Measurements from ENCODE around the gene B3GAT2.

Gene B3GAT2

DNA sequence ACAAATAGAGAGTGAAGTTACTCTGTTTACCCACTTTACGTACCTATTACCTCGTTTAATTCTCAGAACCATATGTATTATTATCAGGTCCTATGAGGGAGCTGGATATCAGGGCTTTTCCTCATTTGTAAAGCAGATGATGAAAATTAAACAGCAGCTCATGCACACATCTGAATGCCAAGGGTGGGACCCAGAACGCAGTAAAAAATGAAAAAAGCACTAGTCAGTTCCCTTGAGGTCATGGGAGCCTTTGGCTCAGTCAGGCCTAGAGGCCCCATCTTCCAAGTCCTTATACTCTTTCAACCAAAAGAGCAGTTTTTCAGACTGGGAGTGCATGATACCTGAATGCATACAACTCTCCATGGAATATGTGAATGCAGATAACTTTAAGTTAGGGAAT, 23.0 kb downstream of the B3GAT2 start:
- TF ChIP-seq, protein P1, sequence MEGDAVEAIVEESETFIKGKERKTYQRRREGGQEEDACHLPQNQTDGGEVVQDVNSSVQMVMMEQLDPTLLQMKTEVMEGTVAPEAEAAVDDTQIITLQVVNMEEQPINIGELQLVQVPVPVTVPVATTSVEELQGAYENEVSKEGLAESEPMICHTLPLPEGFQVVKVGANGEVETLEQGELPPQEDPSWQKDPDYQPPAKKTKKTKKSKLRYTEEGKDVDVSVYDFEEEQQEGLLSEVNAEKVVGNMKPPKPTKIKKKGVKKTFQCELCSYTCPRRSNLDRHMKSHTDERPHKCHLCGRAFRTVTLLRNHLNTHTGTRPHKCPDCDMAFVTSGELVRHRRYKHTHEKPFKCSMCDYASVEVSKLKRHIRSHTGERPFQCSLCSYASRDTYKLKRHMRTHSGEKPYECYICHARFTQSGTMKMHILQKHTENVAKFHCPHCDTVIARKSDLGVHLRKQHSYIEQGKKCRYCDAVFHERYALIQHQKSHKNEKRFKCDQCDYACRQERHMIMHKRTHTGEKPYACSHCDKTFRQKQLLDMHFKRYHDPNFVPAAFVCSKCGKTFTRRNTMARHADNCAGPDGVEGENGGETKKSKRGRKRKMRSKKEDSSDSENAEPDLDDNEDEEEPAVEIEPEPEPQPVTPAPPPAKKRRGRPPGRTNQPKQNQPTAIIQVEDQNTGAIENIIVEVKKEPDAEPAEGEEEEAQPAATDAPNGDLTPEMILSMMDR (conservative IDR thresholded peaks at IDR 0.05; ENCODE audit: low read depth, low read length) = no peak
- no peak overlapping the region for H2AFZ ChIP-seq (ENCODE audit: low read depth)
- no peaks in the 10 kb centered on the region for H3K27me3 ChIP-seq (ENCODE audit: insufficient read depth, low read depth)
- no peaks in the 10 kb centered on the region for H3K36me3 ChIP-seq (ENCODE audit: insufficient read depth)
- no peaks in the 10 kb centered on the region for H3K79me2 ChIP-seq (ENCODE audit: insufficient read depth, low read depth)
- H3K4me1 ChIP-seq (ENCODE audit: low read depth, poor library complexity, severe bottlenecking) = no peaks in the 10 kb centered on the region
- H3K4me3 ChIP-seq (IDR thresholded peaks at IDR 0.05; ENCODE audit: insufficient read depth, low read depth, low read length) = no peak overlapping the region
- H3K9ac ChIP-seq = no peak overlapping the region
- no peaks in the 10 kb centered on the region for H4K20me1 ChIP-seq (ENCODE audit: insufficient read depth)
- no peak overlapping the region for H3K27ac ChIP-seq
- H3K4me2 ChIP-seq = no peak overlapping the region

DNA sequence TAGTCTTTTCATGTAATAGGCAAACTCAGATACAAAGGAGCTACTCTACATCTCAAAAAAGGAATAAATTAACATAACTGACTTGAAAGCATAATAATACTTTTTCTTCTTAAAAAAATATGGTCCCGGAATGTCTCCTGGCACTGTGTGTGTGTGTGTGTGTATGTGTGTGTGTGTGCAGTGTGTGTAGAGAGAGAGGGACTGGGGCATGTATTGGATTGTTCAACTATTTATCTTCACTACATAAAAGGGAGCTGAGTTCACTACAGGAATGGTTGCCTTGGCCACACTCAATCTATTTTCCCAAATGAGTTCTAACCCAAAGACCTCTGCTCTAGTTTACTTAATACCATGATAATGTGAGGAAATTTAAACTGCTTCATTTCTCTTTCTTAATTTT, 51.1 kb downstream of the B3GAT2 start:
- Histone ChIP-seq H2AFZ (ENCODE audit: low read depth) (no peak overlapping the region), H3K27me3 (ENCODE audit: insufficient read depth, low read depth) (no peaks in the 10 kb centered on the region), H3K36me3 (ENCODE audit: insufficient read depth) (no peaks in the 10 kb centered on the region), H3K4me3 (IDR thresholded peaks at IDR 0.05; ENCODE audit: insufficient read depth, low read depth, low read length) (no peak overlapping the region), H3K79me2 (ENCODE audit: insufficient read depth, low read depth) (no peaks in the 10 kb centered on the region), H3K4me2 (no peak overlapping the region), H3K27ac (no peak overlapping the region), H4K20me1 (ENCODE audit: insufficient read depth) (no peaks in the 10 kb centered on the region), H3K4me1 (ENCODE audit: low read depth, poor library complexity, severe bottlenecking) (no peaks in the 10 kb centered on the region), H3K9ac (no peak overlapping the region)
- TF ChIP-seq, protein P1 (conservative IDR thresholded peaks at IDR 0.05; ENCODE audit: low read depth, low read length) = no peak

DNA sequence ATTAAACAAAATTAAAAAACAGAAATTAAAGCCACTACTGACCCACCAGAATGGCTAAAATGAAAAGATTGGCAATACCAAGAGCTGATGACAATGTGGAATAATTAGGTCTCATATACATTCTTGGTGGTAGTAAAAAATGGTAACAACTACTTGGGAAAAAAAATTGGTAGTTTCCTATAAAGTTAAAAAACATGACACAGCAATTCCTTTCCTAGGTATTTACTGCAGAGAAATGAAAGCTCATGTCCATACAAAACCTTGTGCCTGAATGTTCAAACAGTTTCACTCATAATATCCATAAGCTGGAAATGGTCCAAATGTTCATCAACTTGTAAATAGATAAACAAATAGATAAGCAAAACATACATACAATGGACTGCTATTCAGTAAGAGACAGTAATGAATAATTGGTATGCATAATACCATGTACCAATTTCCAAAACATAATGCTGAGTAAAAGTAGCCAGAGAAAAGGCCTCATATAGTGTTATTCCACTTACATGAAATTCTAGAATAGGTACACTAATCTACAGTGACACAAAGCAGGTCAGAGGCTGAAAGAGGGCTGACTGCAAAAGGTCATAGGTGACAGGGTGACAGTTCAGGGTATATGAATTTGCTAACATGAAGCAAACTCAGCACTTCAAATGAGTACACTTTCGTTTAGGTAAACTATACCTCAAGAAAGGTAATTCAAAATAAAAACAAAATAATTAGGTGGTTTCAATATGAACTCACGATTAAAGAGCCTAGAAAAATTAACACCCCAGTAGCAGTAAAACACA, 53.0 kb downstream of the B3GAT2 start:
- no peaks in the 10 kb centered on the region for H3K27me3 ChIP-seq (ENCODE audit: insufficient read depth, low read depth)
- H3K27ac ChIP-seq = no peak overlapping the region
- no peak overlapping the region for H3K4me2 ChIP-seq
- no peak overlapping the region for H2AFZ ChIP-seq (ENCODE audit: low read depth)
- no peaks in the 10 kb centered on the region for H3K4me1 ChIP-seq (ENCODE audit: low read depth, poor library complexity, severe bottlenecking)
- no peaks in the 10 kb centered on the region for H3K36me3 ChIP-seq (ENCODE audit: insufficient read depth)
- no peaks in the 10 kb centered on the region for H4K20me1 ChIP-seq (ENCODE audit: insufficient read depth)
- no peak overlapping the region for H3K9ac ChIP-seq
- no peaks in the 10 kb centered on the region for H3K79me2 ChIP-seq (ENCODE audit: insufficient read depth, low read depth)
- no peak overlapping the region for H3K4me3 ChIP-seq (IDR thresholded peaks at IDR 0.05; ENCODE audit: insufficient read depth, low read depth, low read length)
- TF ChIP-seq, protein P1 (conservative IDR thresholded peaks at IDR 0.05; ENCODE audit: low read depth, low read length) = no peak

DNA sequence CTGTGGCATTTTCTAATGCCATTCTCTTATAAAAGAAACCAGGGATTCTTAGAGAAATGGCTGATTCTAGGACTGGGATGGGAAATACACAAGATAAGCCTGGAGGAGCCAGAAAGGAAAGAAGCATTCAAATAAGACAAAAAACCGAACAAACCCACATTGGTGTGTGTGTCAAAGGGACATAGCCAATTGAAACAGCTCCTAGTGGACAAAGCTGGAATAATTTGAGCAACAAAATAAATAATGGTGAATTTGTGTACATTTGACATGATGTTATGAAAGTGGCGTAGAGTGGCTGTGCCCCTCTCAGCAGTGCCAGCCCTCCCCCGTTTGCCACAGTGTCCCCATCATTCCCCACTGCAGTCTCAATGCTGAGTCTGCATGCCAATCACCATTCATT, 55.5 kb downstream of the B3GAT2 start:
- Histone ChIP-seq H3K4me1 (ENCODE audit: low read depth, poor library complexity, severe bottlenecking) (no peaks in the 10 kb centered on the region), H3K27ac (no peak overlapping the region), H3K79me2 (ENCODE audit: insufficient read depth, low read depth) (no peaks in the 10 kb centered on the region), H3K27me3 (ENCODE audit: insufficient read depth, low read depth) (no peaks in the 10 kb centered on the region), H4K20me1 (ENCODE audit: insufficient read depth) (no peaks in the 10 kb centered on the region), H3K4me3 (IDR thresholded peaks at IDR 0.05; ENCODE audit: insufficient read depth, low read depth, low read length) (no peak overlapping the region), H3K4me2 (no peak overlapping the region), H3K9ac (no peak overlapping the region), H3K36me3 (ENCODE audit: insufficient read depth) (no peaks in the 10 kb centered on the region), H2AFZ (ENCODE audit: low read depth) (no peak overlapping the region)
- TF ChIP-seq, protein P1 (conservative IDR thresholded peaks at IDR 0.05; ENCODE audit: low read depth, low read length) = no peak; the same call in 1 of the 2 replicates

Data from KMS-11 (cell line).